Measurements from ENCODE around the gene IFRD1.

The IFRD1 gene

DNA sequence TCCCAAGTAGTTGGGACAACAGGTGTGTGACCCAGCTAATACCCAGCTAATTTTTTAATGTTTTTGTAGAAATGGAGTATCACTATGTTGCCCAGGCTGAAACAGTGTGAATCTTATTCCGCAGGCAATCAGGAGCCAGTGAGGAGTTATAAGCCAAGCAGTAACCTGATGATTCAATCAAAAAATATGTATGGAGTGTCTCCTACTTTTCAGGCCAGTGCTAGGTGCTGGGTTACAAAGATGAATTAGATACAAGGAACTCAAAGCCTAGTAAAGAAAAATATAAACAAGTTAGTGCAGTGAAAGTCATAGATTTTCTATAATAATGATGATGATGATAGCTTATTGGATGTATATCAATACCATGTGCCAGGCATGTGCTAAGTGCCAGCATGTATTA lies 13.2 kb upstream of the IFRD1 start:
- no peak overlapping the region for H2AFZ ChIP-seq (ENCODE audit: low read depth, low read length, severe bottlenecking)
- no peaks in the 10 kb centered on the region for H3K9me3 ChIP-seq (ENCODE audit: insufficient read depth, low read length)
- no peak overlapping the region for H3K4me2 ChIP-seq (ENCODE audit: low read depth, low read length, poor library complexity, severe bottlenecking)
- no peaks in the 10 kb centered on the region for H3K27me3 ChIP-seq (ENCODE audit: low read length)
- H3K79me2 ChIP-seq (ENCODE audit: insufficient read depth, low read length), result no peaks in the 10 kb centered on the region
- H3K27ac ChIP-seq (ENCODE audit: low read depth, low read length), result no peak overlapping the region
- no peaks in the 10 kb centered on the region for H3F3A ChIP-seq (ENCODE audit: insufficient read depth)
- no peak overlapping the region for H3K9ac ChIP-seq (ENCODE audit: low read length)
- no peak overlapping the region for H3K4me3 ChIP-seq (ENCODE audit: insufficient read depth, low read length, poor library complexity, severe bottlenecking)
- TF ChIP-seq CTCF (IDR thresholded peaks at IDR 0.05; ENCODE audit: insufficient read depth, low read length, poor library complexity, severe bottlenecking) (no peak), EZH2phosphoT487 (conservative IDR thresholded peaks at IDR 0.05; ENCODE audit: low read length) (no peak)
- H3K9me2 ChIP-seq (replicated peaks; ENCODE audit: insufficient read depth, low read length), result no peaks in the 10 kb centered on the region
- no peaks in the 10 kb centered on the region for H3K36me3 ChIP-seq (ENCODE audit: low read length)
- no peaks in the 10 kb centered on the region for H4K20me1 ChIP-seq (ENCODE audit: low read depth, low read length)

DNA sequence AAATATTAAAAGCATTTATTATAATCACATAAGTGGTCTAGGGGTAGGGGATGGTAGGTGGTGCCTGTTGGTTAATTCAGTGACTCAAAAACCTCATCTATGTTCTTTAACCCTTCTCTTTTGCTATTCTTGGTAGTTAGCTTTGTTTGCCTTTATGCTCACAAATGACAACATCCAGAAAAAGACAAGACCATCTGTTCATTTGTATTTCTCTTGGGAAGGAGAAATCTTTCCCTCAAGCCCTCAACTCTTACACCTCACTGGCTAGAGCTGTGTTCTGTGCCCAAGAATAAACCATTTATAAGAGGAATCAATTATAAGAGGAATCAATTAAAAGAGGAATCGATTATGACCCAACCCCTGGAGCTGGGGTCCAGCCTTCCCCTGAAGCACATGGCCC lies 10.8 kb upstream of the IFRD1 start:
- Histone ChIP-seq H3K4me3 (ENCODE audit: insufficient read depth, low read length, poor library complexity, severe bottlenecking) (no peak overlapping the region), H3K36me3 (ENCODE audit: low read length) (no peaks in the 10 kb centered on the region), H3K9me3 (ENCODE audit: insufficient read depth, low read length) (no peaks in the 10 kb centered on the region), H3K4me2 (ENCODE audit: low read depth, low read length, poor library complexity, severe bottlenecking) (no peak overlapping the region), H3K9me2 (replicated peaks; ENCODE audit: insufficient read depth, low read length) (no peaks in the 10 kb centered on the region), H3K27ac (ENCODE audit: low read depth, low read length) (no peak overlapping the region), H3K79me2 (ENCODE audit: insufficient read depth, low read length) (no peaks in the 10 kb centered on the region), H3K27me3 (ENCODE audit: low read length) (no peaks in the 10 kb centered on the region), H3K9ac (ENCODE audit: low read length) (no peak overlapping the region), H3F3A (ENCODE audit: insufficient read depth) (no peaks in the 10 kb centered on the region), H2AFZ (ENCODE audit: low read depth, low read length, severe bottlenecking) (no peak overlapping the region), H4K20me1 (ENCODE audit: low read depth, low read length) (no peaks in the 10 kb centered on the region)
- TF ChIP-seq CTCF (IDR thresholded peaks at IDR 0.05; ENCODE audit: insufficient read depth, low read length, poor library complexity, severe bottlenecking) (no peak), EZH2phosphoT487 (conservative IDR thresholded peaks at IDR 0.05; ENCODE audit: low read length) (no peak)

DNA sequence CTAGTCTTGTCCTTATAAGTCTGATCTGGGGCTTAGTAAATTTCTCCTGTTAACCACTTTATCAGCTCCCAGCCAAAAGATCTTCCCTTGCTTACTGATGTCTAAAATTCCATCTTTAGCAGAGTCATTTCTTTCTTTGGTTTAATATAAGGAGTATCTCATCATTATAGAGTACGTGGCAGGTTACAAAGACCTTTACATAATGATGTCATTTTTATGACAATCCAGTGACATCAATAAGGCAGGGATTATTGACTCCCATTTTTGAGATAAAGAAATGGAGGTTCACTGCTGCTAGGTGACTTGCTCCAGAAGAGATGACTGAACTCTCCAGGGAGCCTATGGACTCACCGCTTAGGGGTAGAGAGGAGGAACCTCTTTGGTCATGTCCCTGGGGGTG lies 8.1 kb upstream of the IFRD1 start:
- H3K79me2 ChIP-seq (ENCODE audit: insufficient read depth, low read length), result no peaks in the 10 kb centered on the region
- no peak overlapping the region for H3K9ac ChIP-seq (ENCODE audit: low read length)
- no peak overlapping the region for H3K27ac ChIP-seq (ENCODE audit: low read depth, low read length)
- H3K9me2 ChIP-seq (replicated peaks; ENCODE audit: insufficient read depth, low read length), result no peaks in the 10 kb centered on the region
- H3K4me3 ChIP-seq (ENCODE audit: insufficient read depth, low read length, poor library complexity, severe bottlenecking), result no peak overlapping the region
- TF ChIP-seq EZH2phosphoT487 (conservative IDR thresholded peaks at IDR 0.05; ENCODE audit: low read length) (no peak), CTCF (IDR thresholded peaks at IDR 0.05; ENCODE audit: insufficient read depth, low read length, poor library complexity, severe bottlenecking) (no peak)
- H4K20me1 ChIP-seq (ENCODE audit: low read depth, low read length), result no peaks in the 10 kb centered on the region
- H3K27me3 ChIP-seq (ENCODE audit: low read length), result no peaks in the 10 kb centered on the region
- no peaks in the 10 kb centered on the region for H3K36me3 ChIP-seq (ENCODE audit: low read length)
- H3K4me2 ChIP-seq (ENCODE audit: low read depth, low read length, poor library complexity, severe bottlenecking), result no peak overlapping the region
- no peaks in the 10 kb centered on the region for H3F3A ChIP-seq (ENCODE audit: insufficient read depth)
- no peak overlapping the region for H2AFZ ChIP-seq (ENCODE audit: low read depth, low read length, severe bottlenecking)
- no peaks in the 10 kb centered on the region for H3K9me3 ChIP-seq (ENCODE audit: insufficient read depth, low read length)

DNA sequence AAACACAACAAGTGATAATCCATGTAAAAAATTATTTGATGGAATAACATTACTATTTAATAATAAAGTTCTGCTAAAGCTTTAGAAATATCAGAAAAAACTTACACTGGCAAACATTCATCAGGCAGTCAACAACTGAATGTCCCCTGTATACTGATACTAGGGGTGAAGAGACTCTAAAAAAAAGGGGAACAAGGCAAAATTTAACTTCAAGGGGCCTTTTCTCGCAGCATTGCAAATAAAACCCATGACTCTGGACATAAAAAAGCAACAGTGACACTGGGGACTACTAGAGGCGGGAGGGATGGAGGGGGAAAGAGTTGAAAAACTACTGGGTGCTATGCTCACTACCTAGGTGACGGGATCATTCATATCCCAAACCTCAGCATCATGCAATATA lies 5.8 kb upstream of the IFRD1 start:
- H3K4me2 ChIP-seq (ENCODE audit: low read depth, low read length, poor library complexity, severe bottlenecking), result no peak overlapping the region
- H2AFZ ChIP-seq (ENCODE audit: low read depth, low read length, severe bottlenecking), result no peak overlapping the region
- no peak overlapping the region for H3K9ac ChIP-seq (ENCODE audit: low read length)
- no peaks in the 10 kb centered on the region for H3K9me2 ChIP-seq (replicated peaks; ENCODE audit: insufficient read depth, low read length)
- H3K79me2 ChIP-seq (ENCODE audit: insufficient read depth, low read length), result no peaks in the 10 kb centered on the region
- H4K20me1 ChIP-seq (ENCODE audit: low read depth, low read length), result no peaks in the 10 kb centered on the region
- TF ChIP-seq EZH2phosphoT487 (conservative IDR thresholded peaks at IDR 0.05; ENCODE audit: low read length), result no peak
- no peak for TF ChIP-seq CTCF (IDR thresholded peaks at IDR 0.05; ENCODE audit: insufficient read depth, low read length, poor library complexity, severe bottlenecking)
- no peaks in the 10 kb centered on the region for H3K36me3 ChIP-seq (ENCODE audit: low read length)
- no peaks in the 10 kb centered on the region for H3K9me3 ChIP-seq (ENCODE audit: insufficient read depth, low read length)
- no peak overlapping the region for H3K27ac ChIP-seq (ENCODE audit: low read depth, low read length)
- H3F3A ChIP-seq (ENCODE audit: insufficient read depth), result no peaks in the 10 kb centered on the region
- H3K4me3 ChIP-seq (ENCODE audit: insufficient read depth, low read length, poor library complexity, severe bottlenecking), result no peak overlapping the region
- H3K27me3 ChIP-seq (ENCODE audit: low read length), result no peaks in the 10 kb centered on the region

Data from SU-DHL-6 (cell line).